Activated CD4-positive, alpha-beta T cell treated with anti-CD3 and anti-CD28 coated beads, Interleukin-2, amount 10 ng/mL, durations not matched to agents 7 days and 5 days (primary cell): Measurements from ENCODE around the gene ZNF519. TPM values are rescaled to one million over a fixed set of nuclear protein-coding genes. Genes with fewer than 3 reads are reported as not detected.

Experiments used
- CTCF ChIA-PET: fragments of 350-600 bp; sonication (Branson Sonifier 250); formaldehyde crosslinking; loops from one replicate; lab custom pipeline; 2021; ENCODE audit warnings: antibody characterized with exemption; lab: Charles Lee
- POLR2A ChIA-PET: fragments of 350-600 bp; sonication (Branson Sonifier 250); formaldehyde crosslinking; loops from one replicate; lab custom pipeline; 2021; ENCODE audit warnings: antibody characterized with exemption; lab: Charles Lee
- DNase-seq: peaks from one replicate; pipeline ENCODE4 v3.0.0-alpha.2; 2020
- H3K27ac Mint-ChIP-seq: one replicate; pipeline ENCODE4 v1.8.0; 2021; ENCODE audit warnings: mild to moderate bottlenecking, moderate library complexity, mixed read lengths
- H3K27me3 Mint-ChIP-seq: one replicate; pipeline ENCODE4 v1.8.0; 2021; ENCODE audit warnings: mixed read lengths
- H3K36me3 Mint-ChIP-seq: one replicate; pipeline ENCODE4 v1.8.0; 2021; ENCODE audit warnings: low read depth, mixed read lengths
- H3K4me1 Mint-ChIP-seq: one replicate; pipeline ENCODE4 v1.8.0; 2021; ENCODE audit warnings: mixed read lengths
- H3K4me3 Mint-ChIP-seq: one replicate; pipeline ENCODE4 v1.8.0; 2021; ENCODE audit warnings: mild to moderate bottlenecking, moderate library complexity, mixed read lengths
- H3K9me3 Mint-ChIP-seq: one replicate; pipeline ENCODE4 v1.8.0; 2021; ENCODE audit warnings: mixed read lengths
- total RNA-seq, 2 experiments: library from RNA; stranded (reverse); gene quantifications; one replicate each; pipeline ENCODE4 v1.2.3, GENCODE V29; 2021

ZNF519 gene
- total RNA-seq, 2 experiments from 2014 or later = 14.4 to 16.1 TPM

DNA sequence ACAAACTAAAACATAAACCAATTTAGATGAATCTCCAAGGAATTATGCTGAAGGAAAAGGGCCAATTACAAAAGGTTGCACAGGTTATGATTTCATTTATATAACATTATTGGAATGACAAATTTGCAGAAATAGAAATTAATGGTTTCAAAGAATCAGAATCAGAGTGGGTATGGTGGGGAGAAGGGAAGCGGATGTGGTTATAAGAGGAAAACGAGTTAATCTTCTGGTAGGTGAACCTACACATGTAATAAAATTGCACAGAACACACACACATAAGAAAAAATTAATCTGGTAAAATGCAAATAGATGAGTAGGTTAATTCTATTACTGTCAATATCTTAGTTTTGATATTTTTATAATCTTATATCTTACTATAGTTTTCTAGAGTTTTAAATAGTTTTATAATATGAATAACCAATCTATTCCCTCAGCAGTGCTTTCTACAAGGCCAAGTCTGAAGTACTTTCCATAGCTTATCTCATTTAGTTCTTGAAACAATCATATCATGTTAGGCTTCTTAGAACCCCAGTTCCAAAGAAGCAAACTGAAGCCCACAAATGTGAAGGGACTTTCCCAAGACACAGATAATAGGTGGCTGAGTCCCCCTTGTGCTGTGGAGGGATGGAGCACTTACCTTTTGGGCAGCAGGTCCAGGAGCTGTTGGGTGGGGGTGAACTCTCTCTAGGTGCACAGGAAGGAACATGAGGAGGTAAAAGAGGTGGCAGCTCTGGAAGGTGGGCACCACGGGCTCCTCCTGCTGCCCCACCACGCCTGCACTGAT, 31.5 kb downstream of the ZNF519 start:
- Mint-ChIP-seq H3K9me3 (peaks cover 28% of the 10 kb centered on the region), H3K27me3 (no peaks in the 10 kb centered on the region), H3K36me3 (peaks cover 54% of the 10 kb centered on the region), H3K4me3 (no peak overlapping the region), H3K4me1 (peaks cover 14% of the 10 kb centered on the region), H3K27ac (peak overlapping the region; percentile 31)
- DNase-seq = no peak
- ChIA-PET CTCF (no interaction called here), POLR2A (no interaction called here)

DNA sequence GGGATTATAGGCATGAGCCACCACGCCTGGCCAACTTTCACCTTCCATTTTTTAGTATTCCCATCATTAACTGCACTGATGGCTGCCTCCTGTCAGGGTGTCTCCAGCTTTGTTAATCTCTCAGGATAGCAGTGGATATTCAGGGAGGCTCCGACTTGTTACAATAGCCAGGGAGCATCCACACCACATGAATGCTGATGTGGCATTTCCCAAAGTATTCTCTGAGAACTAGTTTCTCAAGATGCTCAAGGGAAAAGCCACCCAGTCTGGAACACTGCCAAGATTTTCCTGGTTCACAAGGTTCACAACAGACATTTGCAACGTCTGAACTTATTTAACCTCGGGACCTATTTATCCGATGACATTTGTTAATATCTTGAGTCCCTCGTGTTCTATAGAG, 33.8 kb downstream of the ZNF519 start:
- Mint-ChIP-seq H3K4me1 (peaks cover 14% of the 10 kb centered on the region), H3K27ac (no peak overlapping the region), H3K27me3 (no peaks in the 10 kb centered on the region), H3K4me3 (no peak overlapping the region), H3K36me3 (peaks cover 39% of the 10 kb centered on the region), H3K9me3 (peaks cover 14% of the 10 kb centered on the region)
- no peak for DNase-seq
- CTCF ChIA-PET = no interaction called here
- POLR2A ChIA-PET = no interaction called here

DNA sequence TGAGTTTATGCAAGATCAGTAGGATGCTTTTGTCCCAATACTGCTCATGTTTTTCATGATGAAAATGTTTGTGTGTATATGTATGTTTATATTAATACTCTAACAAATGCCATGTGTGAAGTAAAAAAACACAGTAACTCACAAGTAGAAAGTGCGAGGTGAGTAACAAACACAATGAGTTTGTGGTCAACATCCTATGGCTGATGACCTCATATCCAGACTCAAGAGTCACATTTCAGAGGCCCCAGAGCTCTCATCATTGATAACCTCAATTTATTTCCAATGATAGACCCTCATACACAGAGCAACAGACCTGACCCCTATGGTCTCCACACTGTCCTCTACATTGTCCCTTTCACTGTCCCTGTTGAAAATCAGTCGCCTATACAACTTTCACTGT, 34.5 kb downstream of the ZNF519 start:
- Mint-ChIP-seq H3K9me3 (peaks cover 14% of the 10 kb centered on the region), H3K36me3 (peaks cover 39% of the 10 kb centered on the region), H3K4me3 (no peak overlapping the region), H3K27ac (no peak overlapping the region), H3K27me3 (no peaks in the 10 kb centered on the region), H3K4me1 (peaks cover 14% of the 10 kb centered on the region)
- no peak for DNase-seq
- POLR2A ChIA-PET = no interaction called here
- CTCF ChIA-PET = no interaction called here

DNA sequence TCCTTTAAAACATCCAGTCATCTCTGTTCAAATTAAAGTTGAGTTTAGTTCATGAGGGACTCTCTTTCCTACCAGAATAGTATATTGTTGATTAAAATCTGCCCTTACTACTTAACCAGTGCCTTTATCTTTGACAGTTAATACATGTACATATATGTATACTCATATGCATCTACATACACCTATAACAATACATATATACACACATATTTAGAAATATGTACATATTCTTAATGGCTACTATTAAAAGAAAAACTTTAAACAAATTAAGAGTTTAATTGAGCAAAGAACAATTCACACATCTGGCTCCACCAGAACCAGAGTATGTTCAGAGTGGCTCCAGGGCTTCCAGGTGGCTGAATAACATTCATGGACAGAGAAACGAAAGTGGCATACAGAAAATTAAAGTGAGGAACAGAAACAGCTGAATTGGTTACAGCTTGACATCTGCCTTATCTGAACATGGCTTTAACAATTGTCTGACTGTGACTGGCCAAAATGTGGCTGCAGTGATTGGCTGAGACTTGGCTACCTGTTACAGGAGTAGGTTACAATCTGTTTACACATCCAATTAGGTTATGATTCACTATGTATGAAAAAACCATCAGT, 38.8 kb downstream of the ZNF519 start:
- ChIA-PET POLR2A (no interaction called here), CTCF (no interaction called here)
- no peaks in the 10 kb centered on the region for H3K27me3 Mint-ChIP-seq
- H3K4me3 Mint-ChIP-seq = no peak overlapping the region
- DNase-seq = no peak
- peaks cover 2% of the 10 kb centered on the region for H3K9me3 Mint-ChIP-seq
- H3K27ac Mint-ChIP-seq = no peak overlapping the region
- H3K4me1 Mint-ChIP-seq = no peaks in the 10 kb centered on the region
- H3K36me3 Mint-ChIP-seq = peaks cover 17% of the 10 kb centered on the region

DNA sequence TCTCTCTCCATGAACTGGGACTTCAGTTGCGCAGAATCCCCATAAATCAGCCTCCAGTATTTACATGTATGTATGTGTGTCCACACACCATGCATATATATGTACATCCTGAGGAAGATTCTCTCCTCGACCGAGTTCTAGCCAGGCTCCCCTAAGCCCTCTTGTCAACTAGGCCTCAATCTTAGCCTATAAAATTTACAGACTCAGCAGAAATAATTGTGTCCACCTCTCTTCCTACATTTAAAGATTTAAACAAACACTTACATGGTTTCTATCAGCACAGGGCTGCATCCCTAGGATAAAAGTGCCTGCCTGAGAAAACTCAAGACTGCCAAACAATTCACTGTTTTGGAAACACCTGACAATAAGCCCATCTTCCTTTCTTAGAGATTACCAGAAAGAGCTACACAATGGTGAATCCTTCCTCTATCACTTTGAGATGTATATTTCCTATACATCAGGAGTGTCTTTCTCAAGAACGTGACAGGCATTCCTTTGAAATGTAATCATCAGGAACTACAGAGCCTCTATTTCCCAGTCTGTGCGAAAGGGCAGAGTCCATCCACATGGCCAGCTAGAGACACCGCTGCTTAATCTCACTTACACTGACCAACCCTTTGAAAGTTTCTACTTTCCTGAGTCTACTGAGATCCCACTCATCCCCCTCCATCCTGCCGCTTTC, 39.5 kb downstream of the ZNF519 start:
- no peaks in the 10 kb centered on the region for H3K4me1 Mint-ChIP-seq
- POLR2A ChIA-PET = no interaction called here
- peaks cover 2% of the 10 kb centered on the region for H3K9me3 Mint-ChIP-seq
- peaks cover 13% of the 10 kb centered on the region for H3K36me3 Mint-ChIP-seq
- no peak for DNase-seq
- H3K27me3 Mint-ChIP-seq = no peaks in the 10 kb centered on the region
- no peak overlapping the region for H3K4me3 Mint-ChIP-seq
- no peak overlapping the region for H3K27ac Mint-ChIP-seq
- CTCF ChIA-PET = no interaction called here

DNA sequence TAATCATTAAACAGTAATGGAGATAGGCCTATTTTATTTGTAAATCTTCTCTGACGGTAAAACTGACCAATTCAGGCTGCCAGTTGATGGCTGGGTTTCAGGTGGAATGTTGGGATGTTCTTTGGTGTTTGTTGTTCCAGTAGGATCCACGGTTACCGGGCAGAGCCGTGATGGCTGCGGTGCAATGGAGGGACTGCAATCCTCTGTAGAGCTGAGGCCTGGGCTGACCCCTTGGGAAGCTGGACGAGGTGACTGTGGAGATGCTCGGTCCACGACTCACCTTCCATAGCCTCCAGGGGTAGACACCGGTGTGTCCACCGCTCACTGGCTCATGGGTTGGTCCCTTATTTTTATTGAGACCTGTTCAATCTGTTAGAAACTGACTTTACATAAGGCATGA, 42.5 kb downstream of the ZNF519 start:
- no peaks in the 10 kb centered on the region for H3K9me3 Mint-ChIP-seq
- H3K27me3 Mint-ChIP-seq = no peaks in the 10 kb centered on the region
- no peaks in the 10 kb centered on the region for H3K36me3 Mint-ChIP-seq
- H3K4me3 Mint-ChIP-seq = no peak overlapping the region
- CTCF ChIA-PET = no interaction called here
- POLR2A ChIA-PET = no interaction called here
- no peak overlapping the region for H3K27ac Mint-ChIP-seq
- H3K4me1 Mint-ChIP-seq = no peaks in the 10 kb centered on the region
- no peak for DNase-seq

DNA sequence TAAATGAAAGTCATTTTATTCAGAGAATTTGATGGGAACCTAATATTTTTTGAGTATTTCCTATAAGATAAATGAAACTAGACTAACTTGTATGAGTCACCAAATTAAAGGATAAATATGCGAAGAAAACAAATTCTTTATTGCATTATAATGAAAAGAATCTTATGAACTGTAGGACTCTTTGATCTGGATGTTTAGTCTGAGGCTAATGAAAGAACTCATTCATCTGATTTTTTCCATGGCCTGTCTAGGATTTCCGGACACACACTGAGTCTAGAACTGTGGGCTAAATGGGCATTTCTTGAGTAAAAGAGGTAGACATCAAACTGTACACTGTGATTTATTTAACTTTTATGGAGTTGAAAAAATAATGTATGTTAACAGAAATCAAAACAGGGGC, 43.0 kb downstream of the ZNF519 start:
- no peak for DNase-seq
- no peak overlapping the region for H3K4me3 Mint-ChIP-seq
- H3K27ac Mint-ChIP-seq = no peak overlapping the region
- POLR2A ChIA-PET = no interaction called here
- H3K36me3 Mint-ChIP-seq = no peaks in the 10 kb centered on the region
- no peaks in the 10 kb centered on the region for H3K9me3 Mint-ChIP-seq
- no peaks in the 10 kb centered on the region for H3K4me1 Mint-ChIP-seq
- H3K27me3 Mint-ChIP-seq = no peaks in the 10 kb centered on the region
- CTCF ChIA-PET = no interaction called here

DNA sequence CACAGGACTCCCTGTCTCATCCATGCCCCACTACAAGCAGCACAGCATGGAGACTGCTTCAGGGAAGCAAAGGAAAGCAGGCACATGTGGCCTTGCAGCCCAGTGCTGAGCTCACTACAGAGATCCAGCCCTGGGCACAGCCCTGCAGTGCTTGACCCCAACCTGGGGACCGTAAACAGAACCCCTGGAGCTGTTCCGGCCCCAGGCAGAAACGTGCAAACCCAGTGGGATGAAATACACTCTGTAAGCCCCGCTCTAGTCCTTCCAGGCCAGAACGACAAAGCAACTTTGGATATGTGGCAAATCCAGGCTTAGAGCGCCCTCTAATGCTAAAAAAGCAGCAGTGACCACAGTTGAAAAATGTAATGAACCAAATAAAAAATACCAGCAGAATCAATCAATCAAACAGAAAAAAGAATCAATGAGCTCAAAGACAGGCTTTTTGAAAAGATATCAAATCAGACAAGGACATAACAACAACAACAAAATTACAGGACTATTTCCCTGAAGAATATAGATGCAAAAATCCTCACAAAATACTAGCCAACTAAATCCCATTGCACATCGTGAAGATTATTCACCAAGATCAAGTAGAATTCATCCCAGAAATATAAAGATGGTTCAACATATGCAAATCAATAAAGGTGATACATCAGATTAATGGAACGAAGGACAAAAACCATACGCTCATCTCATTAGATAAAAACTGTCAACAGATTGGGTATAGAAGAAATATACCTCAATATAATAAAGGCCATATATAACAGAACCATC, 45.6 kb downstream of the ZNF519 start:
- Mint-ChIP-seq H3K27ac (no peak overlapping the region), H3K4me1 (no peaks in the 10 kb centered on the region), H3K27me3 (no peaks in the 10 kb centered on the region), H3K36me3 (no peaks in the 10 kb centered on the region), H3K4me3 (no peak overlapping the region), H3K9me3 (no peaks in the 10 kb centered on the region)
- CTCF ChIA-PET = interaction anchor here (0.7 to 1.0 kb wide), 3 partner anchors 13 to 474 kb away, joined by 3 read pairs; no protein-coding TSS in a partner anchor
- POLR2A ChIA-PET = no interaction called here
- peak; percentile 12 for DNase-seq

DNA sequence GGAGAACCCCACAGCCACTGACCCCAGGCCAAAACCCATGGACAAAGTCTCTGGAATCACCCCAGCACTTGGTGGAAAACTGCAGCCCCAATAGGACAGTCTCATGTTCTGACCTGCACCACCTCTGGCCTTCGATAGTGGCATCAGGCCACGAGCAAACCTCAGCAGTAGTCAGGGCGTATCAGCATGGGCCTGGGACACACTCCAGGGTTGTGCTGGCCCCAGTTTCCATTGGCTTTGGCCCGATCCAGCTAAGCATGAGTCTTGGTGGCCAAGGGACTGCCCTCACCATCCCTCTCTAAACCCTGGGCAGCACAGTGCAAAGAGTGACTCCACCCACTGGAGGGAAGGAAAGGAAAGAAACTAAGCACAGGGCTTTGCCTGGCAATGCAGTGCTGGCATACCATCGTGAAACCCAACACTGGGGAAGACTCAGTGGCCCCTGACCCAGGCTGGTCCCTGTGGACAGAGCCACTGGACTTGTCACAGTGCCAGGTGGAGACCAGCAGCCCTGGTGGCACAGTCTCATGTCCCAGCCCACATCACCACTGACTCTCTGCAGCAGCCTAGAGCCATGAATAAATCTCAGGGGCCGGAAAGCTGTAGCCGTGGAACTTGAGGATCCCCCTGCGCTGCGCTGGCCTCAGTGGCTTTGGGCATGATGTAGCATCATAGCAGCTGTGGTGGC, 46.3 kb downstream of the ZNF519 start:
- H3K4me1 Mint-ChIP-seq = no peaks in the 10 kb centered on the region
- H3K27me3 Mint-ChIP-seq = no peaks in the 10 kb centered on the region
- CTCF ChIA-PET = interaction anchor here (0.7 to 0.9 kb wide), 2 partner anchors 13 to 473 kb away, joined by 3 read pairs; no protein-coding TSS in a partner anchor
- no peak overlapping the region for H3K27ac Mint-ChIP-seq
- no peaks in the 10 kb centered on the region for H3K9me3 Mint-ChIP-seq
- no peak for DNase-seq
- H3K4me3 Mint-ChIP-seq = no peak overlapping the region
- POLR2A ChIA-PET = no interaction called here
- H3K36me3 Mint-ChIP-seq = no peaks in the 10 kb centered on the region

DNA sequence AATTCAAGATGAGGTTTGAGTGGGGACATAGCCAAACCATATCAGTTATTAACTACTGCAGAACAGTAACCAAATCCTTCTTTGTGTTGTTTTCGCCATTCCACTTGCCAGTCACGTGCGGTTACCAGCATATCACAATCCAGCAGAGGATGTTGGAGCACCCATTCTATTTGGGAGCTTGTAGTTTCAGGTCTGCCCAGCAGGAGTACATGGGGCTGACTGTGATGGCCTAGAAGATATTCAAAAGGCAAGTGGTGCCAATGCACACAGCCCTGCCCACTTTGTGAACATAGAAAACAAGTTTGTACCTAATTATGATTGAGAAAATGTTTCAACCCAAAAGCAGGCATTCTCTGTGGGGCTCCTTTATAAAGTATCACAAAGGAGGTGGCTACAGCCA, 57.0 kb downstream of the ZNF519 start:
- POLR2A ChIA-PET = no interaction called here
- H3K9me3 Mint-ChIP-seq = no peaks in the 10 kb centered on the region
- H3K27me3 Mint-ChIP-seq = no peaks in the 10 kb centered on the region
- no peak overlapping the region for H3K27ac Mint-ChIP-seq
- no peak overlapping the region for H3K4me3 Mint-ChIP-seq
- CTCF ChIA-PET = interaction anchor here (0.6 kb wide), 1 partner anchor 569 kb away, joined by 3 read pairs; no protein-coding TSS in a partner anchor
- DNase-seq = no peak
- peaks cover 3% of the 10 kb centered on the region for H3K36me3 Mint-ChIP-seq
- no peaks in the 10 kb centered on the region for H3K4me1 Mint-ChIP-seq

DNA sequence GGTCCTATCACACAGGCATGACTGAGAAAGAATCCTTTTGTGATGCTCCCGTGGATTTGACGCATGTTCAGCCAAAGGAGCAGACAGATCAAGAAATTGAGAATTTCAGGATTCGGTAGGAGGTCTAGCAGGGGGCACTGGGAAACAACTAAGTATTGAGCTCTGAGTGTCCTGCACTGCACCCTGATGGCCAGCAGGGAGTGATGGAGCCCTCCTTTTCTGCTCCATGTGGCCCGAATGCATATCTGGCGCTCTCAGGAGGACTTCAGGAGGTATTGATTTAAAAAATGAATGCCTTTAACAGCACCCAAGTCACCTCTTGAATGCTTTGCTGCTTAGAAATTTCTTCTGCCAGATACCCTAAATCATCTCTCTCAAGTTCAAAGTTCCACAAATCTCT, 58.0 kb downstream of the ZNF519 start:
- Mint-ChIP-seq H3K4me1 (no peaks in the 10 kb centered on the region), H3K36me3 (peaks cover 3% of the 10 kb centered on the region), H3K4me3 (no peak overlapping the region), H3K27ac (no peak overlapping the region), H3K27me3 (no peaks in the 10 kb centered on the region), H3K9me3 (no peaks in the 10 kb centered on the region)
- CTCF ChIA-PET = no interaction called here
- no peak for DNase-seq
- POLR2A ChIA-PET = interaction anchor here (0.7 kb wide), 1 partner anchor 229 kb away, joined by 3 read pairs; no protein-coding TSS in a partner anchor

DNA sequence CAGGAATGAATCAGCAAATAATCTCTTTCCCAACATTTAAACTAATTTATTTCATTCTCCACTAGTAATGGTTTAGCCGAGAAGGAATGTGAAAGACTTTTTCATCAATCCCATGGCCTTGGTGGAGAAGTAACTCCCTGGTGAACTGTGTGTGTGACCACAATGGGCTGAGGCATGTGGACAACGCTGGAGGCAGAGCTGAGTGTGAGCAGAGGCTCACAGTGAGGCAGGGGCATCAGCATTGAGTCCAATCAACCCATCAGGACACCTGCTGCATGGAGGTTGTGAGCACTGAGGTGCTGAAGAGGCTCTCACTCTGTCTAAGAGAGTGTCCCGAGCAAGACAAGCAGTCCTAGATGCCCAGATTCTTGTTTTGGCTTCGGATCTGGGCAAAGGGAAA, 78.6 kb downstream of the ZNF519 start:
- ChIA-PET CTCF (no interaction called here), POLR2A (no interaction called here)
- DNase-seq = no peak
- H3K4me1 Mint-ChIP-seq = no peaks in the 10 kb centered on the region
- peaks cover 13% of the 10 kb centered on the region for H3K9me3 Mint-ChIP-seq
- peaks cover 1% of the 10 kb centered on the region for H3K36me3 Mint-ChIP-seq
- no peak overlapping the region for H3K4me3 Mint-ChIP-seq
- H3K27me3 Mint-ChIP-seq = no peaks in the 10 kb centered on the region
- no peak overlapping the region for H3K27ac Mint-ChIP-seq
